Measurements from ENCODE around the gene ATG4C. TPM values are rescaled to one million over a fixed set of nuclear protein-coding genes. Genes with fewer than 3 reads are reported as not detected.

ATG4C gene
- total and polyA plus RNA-seq, 2 of the 4 experiments (the other 2 are of a cell fraction) = 4.7 to 7.2 TPM

GRCh38 chr1:62774971-62775595 lies 8.8 kb upstream of the ATG4C start:
- in situ Hi-C loops (cut with MboI; ENCODE audit: low sequenced_read_pairs) = no loop called here
- no peak overlapping the region for H4K91ac ChIP-seq (ENCODE audit: insufficient read depth, low read depth, low read length)
- H4K5ac ChIP-seq (ENCODE audit: low read depth, low read length) = no peak overlapping the region
- H2BK120ac ChIP-seq (ENCODE audit: low read depth, low read length) = no peak overlapping the region
- POLR2A ChIA-PET (ENCODE audit: unreplicated experiment) = no interaction called here
- ATAC-seq (ENCODE audit: low read depth) (no peak), DNase-seq (no peak)
- no peak overlapping the region for H3K9ac ChIP-seq (ENCODE audit: low read depth, low read length)
- H3K23ac ChIP-seq (ENCODE audit: low read depth, low read length) = no peak overlapping the region
- H3K36me3 ChIP-seq (ENCODE audit: control insufficient read depth, insufficient read depth, low read length) = no peaks in the 10 kb centered on the region
- H3K4me3 ChIP-seq (ENCODE audit: insufficient read depth, low read depth, low read length) = no peak overlapping the region
- no peak for TF ChIP-seq USF2 (IDR thresholded peaks at IDR 0.05; ENCODE audit: low read depth, low read length)
- TF ChIP-seq MAZ (IDR thresholded peaks at IDR 0.05; ENCODE audit: borderline replicate concordance, low read depth, low read length) = no peak
- TF ChIP-seq RCOR1 (IDR thresholded peaks at IDR 0.05; ENCODE audit: insufficient replicate concordance, low read length) = no peak
- no peak for TF ChIP-seq NFE2L2 (IDR thresholded peaks at IDR 0.05; ENCODE audit: low read depth, low read length)
- TF ChIP-seq CHD1 (IDR thresholded peaks at IDR 0.05; ENCODE audit: low read depth, low read length) = no peak
- no peak for TF ChIP-seq CTCF (conservative IDR thresholded peaks at IDR 0.05; ENCODE audit: low read depth, low read length)
- no peak for TF ChIP-seq ELK1 (IDR thresholded peaks at IDR 0.05; ENCODE audit: borderline replicate concordance, low read depth, low read length)
- no peak for TF ChIP-seq BHLHE40 (IDR thresholded peaks at IDR 0.05; ENCODE audit: low read depth, low read length)
- no peak for TF ChIP-seq MAFK (IDR thresholded peaks at IDR 0.05; ENCODE audit: low read depth, low read length)
- TF ChIP-seq MXI1 (IDR thresholded peaks at IDR 0.05; ENCODE audit: borderline replicate concordance, low read depth, low read length) = no peak
- no peak overlapping the region for H2AK9ac ChIP-seq (replicated peaks; ENCODE audit: low read depth, low read length, poor library complexity)
- no peak overlapping the region for H2BK20ac ChIP-seq (ENCODE audit: low read depth, low read length)
- H3K9me3 ChIP-seq (ENCODE audit: control insufficient read depth, insufficient read depth, low read length) = no peaks in the 10 kb centered on the region
- no peak overlapping the region for H3K4ac ChIP-seq (ENCODE audit: low read depth, low read length)
- H3K4me1 ChIP-seq (ENCODE audit: control insufficient read depth, insufficient read depth, low read length) = no peaks in the 10 kb centered on the region
- no peaks in the 10 kb centered on the region for H3K79me1 ChIP-seq (ENCODE audit: low read depth in 1 of 2, low read length in 2 of 2)
- H2BK15ac ChIP-seq (ENCODE audit: low read depth, low read length) = no peak overlapping the region
- H3K27ac ChIP-seq (ENCODE audit: insufficient read depth, low read length) = no peak overlapping the region
- dilution Hi-C loops (cut with HindIII; ENCODE audit: low sequenced_read_pairs, unreplicated experiment) = no loop called here
- H3K4me2 ChIP-seq (ENCODE audit: low read depth, low read length) = no peak overlapping the region
- no peak overlapping the region for H2AFZ ChIP-seq (replicated peaks; ENCODE audit: low read length, poor library complexity)
- no peak overlapping the region for H3K14ac ChIP-seq (replicated peaks; ENCODE audit: low read depth, low read length)
- no peak overlapping the region for H2BK5ac ChIP-seq (ENCODE audit: low read depth, low read length, poor library complexity, severe bottlenecking)
- H3K27me3 ChIP-seq (ENCODE audit: control insufficient read depth, insufficient read depth, low read length) = peaks cover 5% of the 10 kb centered on the region
- no peak overlapping the region for H4K8ac ChIP-seq (ENCODE audit: low read depth in 2 of 2, low read length in 2 of 2)
- 42% methylated on average over 2 of the region's 3 CpGs; no CpG with 5 or more reads in 1 of the 2 experiments for WGBS, 2 experiments (ENCODE audit: extremely low coverage in 2 of 2, insufficient read length in 1 of 2)
- no peak overlapping the region for H2AK5ac ChIP-seq (ENCODE audit: low read depth, low read length)
- CTCF ChIA-PET = no interaction called here
- H3K56ac ChIP-seq (ENCODE audit: extremely low read depth, insufficient read depth, low read length) = no peak overlapping the region
- H3K18ac ChIP-seq (ENCODE audit: low read depth, low read length) = no peak overlapping the region
- no TSS peak for BruUV-seq (replicated peaks)
- intact Hi-C loops (cut with micrococcal nuclease) = no loop called here
- H3K9me1 ChIP-seq (ENCODE audit: insufficient read depth, low read length) = no peaks in the 10 kb centered on the region
- no peaks in the 10 kb centered on the region for H4K20me1 ChIP-seq (ENCODE audit: insufficient read depth, low read length)

All from IMR-90 (cell line).